ENCODE results near the gene POLK.
"Not testable (repeated sequence)": the region's sequence is repeated elsewhere in the genome, so short reads cannot be mapped to it uniquely, and the experiment has no call there.

The POLK gene

GRCh38 chr5:75510836-75511434 lies 756 bp upstream of the POLK start:
- DNase-seq (ENCODE audit: low read depth) = peak; percentile 37

- DNase-seq (ENCODE audit: low read depth) = no peak
These were observed 838 bp downstream of the POLK start for GRCh38 chr5:75512383-75513074.

GRCh38 chr5:75513841-75514240 lies 2.1 kb downstream of the POLK start:
- no peak for DNase-seq (ENCODE audit: low read depth)

GRCh38 chr5:75514323-75514722 lies 2.6 kb downstream of the POLK start:
- DNase-seq (ENCODE audit: low read depth) = no peak

- no peak for DNase-seq (ENCODE audit: low read depth)
These were observed 8.1 kb downstream of the POLK start for GRCh38 chr5:75519761-75520160.

- no peak for DNase-seq (ENCODE audit: low read depth)
These were observed 9.5 kb downstream of the POLK start for GRCh38 chr5:75521195-75521594.

GRCh38 chr5:75522025-75522424 lies 10.3 kb downstream of the POLK start:
- DNase-seq (ENCODE audit: low read depth) = no peak

- DNase-seq (ENCODE audit: low read depth) = no peak
These were observed 10.9 kb downstream of the POLK start for GRCh38 chr5:75522542-75522941.

- no peak for DNase-seq (ENCODE audit: low read depth)
These were observed 11.6 kb downstream of the POLK start for GRCh38 chr5:75523275-75523674.

- no peak for DNase-seq (ENCODE audit: low read depth)
These were observed 12.4 kb downstream of the POLK start for GRCh38 chr5:75524071-75524470.

GRCh38 chr5:75524591-75524990 lies 12.9 kb downstream of the POLK start:
- DNase-seq (ENCODE audit: low read depth) = no peak

GRCh38 chr5:75525344-75525743 lies 13.7 kb downstream of the POLK start:
- DNase-seq (ENCODE audit: low read depth) = no peak

- no peak for DNase-seq (ENCODE audit: low read depth)
These were observed 14.4 kb downstream of the POLK start for GRCh38 chr5:75526070-75526469.

- no peak for DNase-seq (ENCODE audit: low read depth)
These were observed 17.5 kb downstream of the POLK start for GRCh38 chr5:75529185-75529584.

- DNase-seq (ENCODE audit: low read depth) = no peak
These were observed 20.5 kb downstream of the POLK start for GRCh38 chr5:75532190-75532589.

- DNase-seq (ENCODE audit: low read depth) = not testable (repeated sequence)
These were observed 22.0 kb downstream of the POLK start for GRCh38 chr5:75533716-75534115.

GRCh38 chr5:75534734-75535133 lies 23.0 kb downstream of the POLK start:
- DNase-seq (ENCODE audit: low read depth) = no peak

- no peak for DNase-seq (ENCODE audit: low read depth)
These were observed 24.5 kb downstream of the POLK start for GRCh38 chr5:75536147-75536546.

- no peak for DNase-seq (ENCODE audit: low read depth)
These were observed 25.1 kb downstream of the POLK start for GRCh38 chr5:75536694-75537360.

GRCh38 chr5:75538211-75538610 lies 26.5 kb downstream of the POLK start:
- DNase-seq (ENCODE audit: low read depth) = no peak

GRCh38 chr5:75545131-75545530 lies 33.4 kb downstream of the POLK start:
- no peak for DNase-seq (ENCODE audit: low read depth)

GRCh38 chr5:75546830-75547229 lies 35.1 kb downstream of the POLK start:
- no peak for DNase-seq (ENCODE audit: low read depth)

- no peak for DNase-seq (ENCODE audit: low read depth)
These were observed 36.1 kb downstream of the POLK start for GRCh38 chr5:75547812-75548211.

- no peak for DNase-seq (ENCODE audit: low read depth)
These were observed 38.9 kb downstream of the POLK start for GRCh38 chr5:75550597-75550996.
